HEK293 (cell line): ENCODE data around the gene DOCK4.

ENCODE experiments used
- CTCF ChIA-PET: fragments of 350-600 bp; formaldehyde crosslinking; extraction: SDS; loops from one replicate; lab custom pipeline; 2021; ENCODE audit warnings: antibody characterized with exemption; lab: Yijun Ruan, JAX
- POLR2A ChIA-PET: fragments of 300-600 bp; formaldehyde crosslinking; extraction: SDS; loops from one replicate; lab custom pipeline; 2020; ENCODE audit warnings: antibody characterized with exemption, inconsistent platforms; lab: Yijun Ruan, JAX
- H3K27ac ChIP-seq: fragments of 200-500 bp; sonication (Bioruptor generic); 2 replicates; pipeline ENCODE4 v1.5.1; 2014; ENCODE audit warnings: low read depth, low read length, control low read depth, inconsistent platforms; ENCODE audit errors: extremely low read depth
- H3K36me3 ChIP-seq, 2 experiments: fragments of 200-500 bp in 1 of 2; sonication (Bioruptor generic) in 1 of 2; 1 replicate in 1 of 2; 2 replicates in 1 of 2; pipeline ENCODE4 v1.5.1; 2014 to 2017; ENCODE audit warnings: inconsistent platforms in 2 of 2, low read length in 2 of 2; ENCODE audit not compliant: control insufficient read depth in 2 of 2, insufficient read depth in 1 of 2
- H3K4me1 ChIP-seq: fragments of 200-500 bp; sonication (Bioruptor generic); 2 replicates; pipeline ENCODE4 v1.5.1; 2014; ENCODE audit warnings: mild to moderate bottlenecking, low read length, inconsistent platforms; ENCODE audit not compliant: control insufficient read depth, insufficient read depth
- H3K4me3 ChIP-seq: 2 replicates; pipeline ENCODE4 v1.5.1; 2011; ENCODE audit warnings: low read depth, mild to moderate bottlenecking, control low read depth, low read length, moderate library complexity
- H3K9me3 ChIP-seq: fragments of 200-500 bp; sonication (Bioruptor generic); 2 replicates; pipeline ENCODE4 v1.5.1; 2014; ENCODE audit warnings: low read depth, low read length, inconsistent platforms; ENCODE audit not compliant: control insufficient read depth, insufficient read depth
- AEBP2 ChIP-seq: fragments of 450-650 bp; formaldehyde crosslinking; IDR thresholded peaks from 2 replicates; pipeline ENCODE4 v1.5.1; 2016; ENCODE audit warnings: missing biosample characterization, missing genetic modification characterization, borderline replicate concordance
- GLIS2 ChIP-seq: fragments of 450-650 bp; formaldehyde crosslinking; IDR thresholded peaks from 2 replicates; pipeline ENCODE4 v1.5.1; 2016; ENCODE audit warnings: missing biosample characterization, missing genetic modification characterization
- KLF17 ChIP-seq: fragments of 450-650 bp; formaldehyde crosslinking; IDR thresholded peaks from 2 replicates; pipeline ENCODE4 v1.5.1; 2016; ENCODE audit warnings: missing biosample characterization, missing genetic modification characterization
- KLF9 ChIP-seq: fragments of 450-650 bp; formaldehyde crosslinking; IDR thresholded peaks from 2 replicates; pipeline ENCODE4 v1.5.1; 2016; ENCODE audit warnings: missing biosample characterization, missing genetic modification characterization, low read depth
- MZF1 ChIP-seq: fragments of 450-650 bp; formaldehyde crosslinking; IDR thresholded peaks from 2 replicates; pipeline ENCODE4 v1.5.1; 2017; ENCODE audit warnings: missing biosample characterization, missing genetic modification characterization, borderline replicate concordance
- PATZ1 ChIP-seq: fragments of 450-650 bp; formaldehyde crosslinking; IDR thresholded peaks from 2 replicates; pipeline ENCODE4 v1.5.1; 2016; ENCODE audit warnings: missing biosample characterization, missing genetic modification characterization
- PRDM10 ChIP-seq: fragments of 450-650 bp; formaldehyde crosslinking; IDR thresholded peaks from 2 replicates; pipeline ENCODE4 v1.5.1; 2016; ENCODE audit warnings: missing biosample characterization, missing genetic modification characterization
- REPIN1 ChIP-seq: fragments of 450-650 bp; formaldehyde crosslinking; IDR thresholded peaks from 2 replicates; pipeline ENCODE4 v1.5.1; 2017; ENCODE audit warnings: missing biosample characterization, missing genetic modification characterization, low read depth
- SP3 ChIP-seq: fragments of 450-650 bp; formaldehyde crosslinking; IDR thresholded peaks from 2 replicates; pipeline ENCODE4 v1.5.1; 2016; ENCODE audit warnings: missing biosample characterization, missing genetic modification characterization
- WT1 ChIP-seq: fragments of 450-650 bp; formaldehyde crosslinking; IDR thresholded peaks from 2 replicates; pipeline ENCODE4 v1.5.1; 2016; ENCODE audit warnings: missing biosample characterization, missing genetic modification characterization
- ZBTB44 ChIP-seq: fragments of 450-650 bp; IDR thresholded peaks from 2 replicates; pipeline ENCODE4 v1.5.1; 2018; ENCODE audit warnings: missing biosample characterization, mild to moderate bottlenecking, missing genetic modification characterization
- ZNF146 ChIP-seq: fragments of 450-650 bp; formaldehyde crosslinking; IDR thresholded peaks from 2 replicates; pipeline ENCODE4 v1.5.1; 2016; ENCODE audit warnings: missing biosample characterization, missing genetic modification characterization
- ZNF157 ChIP-seq: fragments of 450-650 bp; formaldehyde crosslinking; IDR thresholded peaks from 2 replicates; pipeline ENCODE4 v1.5.1; 2016; ENCODE audit warnings: missing biosample characterization, missing genetic modification characterization
- ZNF16 ChIP-seq: fragments of 450-650 bp; formaldehyde crosslinking; IDR thresholded peaks from 2 replicates; pipeline ENCODE4 v1.5.1; 2016; ENCODE audit warnings: low read depth, missing biosample characterization, missing genetic modification characterization
- ZNF596 ChIP-seq: fragments of 450-650 bp; IDR thresholded peaks from 2 replicates; pipeline ENCODE4 v1.5.0; 2018; ENCODE audit warnings: missing biosample characterization, mild to moderate bottlenecking, missing genetic modification characterization, moderate library complexity
- ZNF610 ChIP-seq: fragments of 450-650 bp; formaldehyde crosslinking; IDR thresholded peaks from 2 replicates; pipeline ENCODE4 v1.5.1; 2016; ENCODE audit warnings: missing biosample characterization, missing genetic modification characterization, borderline replicate concordance
- ZNF660 ChIP-seq: fragments of 450-650 bp; IDR thresholded peaks from 2 replicates; pipeline ENCODE4 v1.5.1; 2018; ENCODE audit warnings: missing biosample characterization, mild to moderate bottlenecking, missing genetic modification characterization
- ZSCAN16 ChIP-seq: fragments of 450-650 bp; formaldehyde crosslinking; IDR thresholded peaks from 2 replicates; pipeline ENCODE4 v1.5.1; 2016; ENCODE audit warnings: missing biosample characterization, missing genetic modification characterization

Gene DOCK4

GRCh38 chr7:111730057-111730456 is 476.1 kb downstream of the DOCK4 start:
- Histone ChIP-seq H3K27ac (no peak overlapping the region), H3K9me3 (no peaks in the 10 kb centered on the region), H3K4me1 (no peaks in the 10 kb centered on the region), H3K4me3 (no peak overlapping the region), H3K36me3 (no peaks in the 10 kb centered on the region; a peak in 1 of 3 replicates)
- ChIA-PET POLR2A (no interaction called here), CTCF (interaction anchor here (0.6 to 1.8 kb wide), 9 partner anchors 11 to 767 kb away, joined by 3 to 7 read pairs (median 3); no protein-coding TSS in a partner anchor)
- TF ChIP-seq MZF1 (tag by site-specific recombination) (no peak), ZBTB44 (no peak), ZNF146 (tag by site-specific recombination) (no peak), PATZ1 (tag by site-specific recombination) (no peak), KLF9 (tag by site-specific recombination) (no peak), KLF17 (tag by site-specific recombination) (no peak), ZNF16 (tag by site-specific recombination) (no peak)

- no peak for TF ChIP-seq GLIS2 (tag by site-specific recombination)
- no peak for TF ChIP-seq ZSCAN16 (tag by site-specific recombination)
- TF ChIP-seq PRDM10 (tag by site-specific recombination): no peak
- no peak for TF ChIP-seq AEBP2 (tag by site-specific recombination)
- no peak for TF ChIP-seq ZNF157 (tag by site-specific recombination)
- TF ChIP-seq KLF17 (tag by site-specific recombination): no peak
- no peak for TF ChIP-seq ZNF596 (tag by site-specific recombination)
- no peak for TF ChIP-seq WT1 (tag by site-specific recombination)
- no peak for TF ChIP-seq ZNF610 (tag by site-specific recombination)
- TF ChIP-seq REPIN1 (tag by site-specific recombination): no peak
- no peak for TF ChIP-seq ZNF660
- no peak for TF ChIP-seq SP3 (tag by site-specific recombination)
- ChIA-PET CTCF (interaction anchor here (1.0 to 1.8 kb wide), 4 partner anchors 12 to 417 kb away, joined by 3 to 7 read pairs (median 6); no protein-coding TSS in a partner anchor), POLR2A (no interaction called here)
- H3K36me3 ChIP-seq: no peaks in the 10 kb centered on the region; a peak in 1 of 3 replicates
- H3K4me1 ChIP-seq: no peaks in the 10 kb centered on the region
- H3K27ac ChIP-seq: no peak overlapping the region
- H3K4me3 ChIP-seq: no peak overlapping the region
- H3K9me3 ChIP-seq: no peaks in the 10 kb centered on the region
Measured at GRCh38 chr7:111729483-111729882, 476.7 kb downstream of the DOCK4 start.
